Cardiac muscle cell (in vitro differentiated cells and primary cell): ENCODE data around the gene CHDH. TPM values are rescaled to one million over a fixed set of nuclear protein-coding genes. Genes with fewer than 3 reads are reported as not detected.

ENCODE experiments used
- DNase-seq, 2 donors: peaks; one replicate each; pipeline versions ENCODE4 v3.0.0 to v3.0.0-alpha.2; 2010 to 2017; ENCODE audit warnings: low read depth in 1 of 2, low spot score in 1 of 2
- H3K27ac ChIP-seq: fragments of 200-600 bp; sonication (generic); 2 replicates; pipeline ENCODE4 v1.5.1; 2016
- H3K27me3 ChIP-seq: fragments of 200-600 bp; sonication (generic); 2 replicates; pipeline ENCODE4 v1.6.0; 2016; ENCODE audit warnings: control low read depth
- H3K36me3 ChIP-seq: fragments of 200-600 bp; sonication (generic); 2 replicates; pipeline ENCODE4 v1.5.1; 2016; ENCODE audit warnings: control low read depth
- H3K4me1 ChIP-seq: fragments of 200-600 bp; sonication (generic); 2 replicates; pipeline ENCODE4 v1.8.1; 2017; ENCODE audit warnings: low read depth, mild to moderate bottlenecking, mixed run types
- H3K4me3 ChIP-seq: fragments of 200-600 bp; sonication (generic); 2 replicates; pipeline ENCODE4 v1.5.1; 2016; ENCODE audit warnings: mild to moderate bottlenecking
- H3K9me3 ChIP-seq: fragments of 200-600 bp; sonication (generic); 2 replicates; pipeline ENCODE4 v1.5.1; 2017; ENCODE audit warnings: low read depth, mild to moderate bottlenecking, control low read depth
- CTCF ChIP-seq: IDR thresholded peaks from 2 replicates; pipeline ENCODE4 v1.5.1; 2012; ENCODE audit warnings: low read depth, mild to moderate bottlenecking, low read length
- polyA plus RNA-seq: library from polyadenylated mRNA; unstranded; fragments of >200 nt; fragmentation: Nextera tagmentation; extraction: Ambion mirVana; gene quantifications from 2 replicates; pipeline ENCODE4 v1.2.1, GENCODE V29; 2016
- total RNA-seq: library from RNA; depleted of rRNA; stranded (reverse); fragments of >200 nt; gene quantifications from 2 replicates; pipeline ENCODE4 v1.2.3, GENCODE V29; 2016

The CHDH gene
- total and polyA plus RNA-seq, 2 experiments from 2014 or later, result 12.8 to 36.1 TPM

- no peaks in the 10 kb centered on the region for H3K9me3 ChIP-seq
- no peak for TF ChIP-seq CTCF
- no peaks in the 10 kb centered on the region for H3K36me3 ChIP-seq
- H3K4me3 ChIP-seq, result no peak overlapping the region
- H3K27me3 ChIP-seq, result no peaks in the 10 kb centered on the region
- no peaks in the 10 kb centered on the region for H3K4me1 ChIP-seq
- no peak for DNase-seq
- no peak overlapping the region for H3K27ac ChIP-seq
These were observed 16.6 kb downstream of the CHDH start for GRCh38 chr3:53829605-53830004.

DNA sequence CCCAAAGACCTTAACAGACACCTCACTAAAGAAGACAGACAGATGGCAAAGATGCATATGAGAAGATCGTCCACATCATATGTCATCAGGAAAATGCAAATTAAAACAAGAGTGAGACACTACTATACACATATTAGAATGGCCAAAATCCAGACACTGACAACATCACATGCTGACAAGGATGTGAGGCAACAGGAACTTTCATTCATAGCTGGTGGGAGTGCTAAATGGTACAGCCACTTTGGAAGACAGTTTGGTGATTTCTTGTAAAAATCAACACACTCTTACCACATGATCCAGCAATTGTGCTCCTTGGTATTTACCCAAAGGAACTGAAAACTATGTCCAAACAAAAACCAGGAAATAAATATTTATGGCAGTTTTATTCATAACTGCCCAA is 17.6 kb downstream of the CHDH start:
- Histone ChIP-seq H3K27ac (no peak overlapping the region), H3K27me3 (no peaks in the 10 kb centered on the region), H3K4me1 (no peaks in the 10 kb centered on the region), H3K4me3 (no peak overlapping the region), H3K9me3 (no peaks in the 10 kb centered on the region), H3K36me3 (no peaks in the 10 kb centered on the region)
- TF ChIP-seq CTCF, result no peak
- DNase-seq, result no peak

DNA sequence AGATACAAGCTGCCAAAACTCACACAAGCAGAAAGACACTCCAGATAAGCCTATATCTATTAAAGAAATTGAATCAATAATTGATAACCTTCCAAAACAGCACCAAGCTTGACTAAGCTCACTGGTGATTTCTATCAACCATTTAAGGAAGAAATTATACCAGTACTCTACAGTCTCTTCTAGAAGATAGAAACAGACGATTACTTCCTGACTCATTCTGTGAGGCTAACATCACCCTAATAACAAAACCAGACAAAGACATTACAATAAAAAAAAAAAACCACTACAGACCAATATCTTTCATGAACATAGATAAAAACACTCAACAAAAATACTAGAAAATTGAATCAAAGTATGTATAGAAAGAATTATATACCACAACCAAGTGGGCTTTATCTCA is 20.2 kb downstream of the CHDH start:
- no peak for DNase-seq
- no peaks in the 10 kb centered on the region for H3K9me3 ChIP-seq
- no peak overlapping the region for H3K4me3 ChIP-seq
- H3K4me1 ChIP-seq, result no peaks in the 10 kb centered on the region
- H3K27me3 ChIP-seq, result no peaks in the 10 kb centered on the region
- no peak overlapping the region for H3K27ac ChIP-seq
- H3K36me3 ChIP-seq, result no peaks in the 10 kb centered on the region
- TF ChIP-seq CTCF, result no peak

DNA sequence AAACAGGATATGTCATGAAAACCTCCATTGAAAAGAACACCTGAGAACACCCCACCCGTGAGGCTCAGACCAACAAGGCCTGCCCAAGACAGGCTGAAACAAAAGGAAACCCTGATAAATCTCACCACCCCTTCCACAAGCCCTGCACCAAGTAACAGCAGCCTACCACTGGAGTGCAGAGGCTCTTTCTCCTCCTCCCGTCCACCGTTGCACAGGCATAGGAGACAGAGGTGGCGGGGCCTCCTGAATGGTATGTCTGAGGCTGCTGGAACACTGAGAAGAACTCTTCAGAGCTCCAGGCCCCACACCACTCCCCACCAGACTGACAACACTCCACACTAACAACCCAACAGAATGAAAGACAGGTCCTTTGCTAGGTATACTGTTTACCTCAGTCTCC is 21.4 kb downstream of the CHDH start:
- Histone ChIP-seq H3K27ac (no peak overlapping the region), H3K36me3 (no peaks in the 10 kb centered on the region), H3K4me3 (no peak overlapping the region), H3K9me3 (no peaks in the 10 kb centered on the region), H3K4me1 (no peaks in the 10 kb centered on the region), H3K27me3 (no peaks in the 10 kb centered on the region)
- no peak for DNase-seq
- no peak for TF ChIP-seq CTCF

DNA sequence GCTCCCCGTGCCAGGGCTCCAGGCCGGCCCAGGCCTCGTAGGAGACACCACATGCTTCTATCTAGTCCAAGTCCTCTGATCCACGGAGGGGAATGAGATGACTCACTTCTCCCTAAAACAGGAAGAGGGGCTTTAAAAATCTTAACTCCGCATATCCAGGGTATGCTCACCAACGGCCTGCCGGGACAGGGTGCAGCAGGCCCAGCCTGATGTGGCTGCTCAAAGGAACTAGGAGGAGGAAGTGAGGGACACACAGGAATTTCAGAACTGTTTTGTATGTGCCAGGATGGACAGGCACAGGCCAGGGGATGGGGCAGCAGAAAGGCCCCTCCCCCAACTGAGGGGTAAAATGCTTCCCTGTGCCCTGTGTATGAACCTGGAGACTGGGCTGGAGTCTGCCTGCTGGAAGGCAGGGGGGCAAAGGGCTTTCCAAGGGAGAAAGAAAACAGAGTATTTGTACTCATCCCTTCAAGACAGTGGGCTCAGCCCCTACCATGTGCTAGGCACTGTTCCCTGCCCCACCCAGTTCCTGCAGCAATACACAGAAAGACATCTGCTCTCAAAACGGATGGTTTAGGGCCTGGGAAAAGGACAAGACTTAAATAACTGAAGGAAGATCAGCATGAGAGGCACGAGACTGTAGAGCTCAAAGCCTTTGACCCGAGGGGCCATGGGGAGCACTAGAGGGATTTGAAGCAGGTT is 22.1 kb downstream of the CHDH start:
- Histone ChIP-seq H3K27me3 (no peaks in the 10 kb centered on the region), H3K36me3 (no peaks in the 10 kb centered on the region), H3K4me3 (no peak overlapping the region), H3K27ac (no peak overlapping the region), H3K4me1 (no peaks in the 10 kb centered on the region), H3K9me3 (no peaks in the 10 kb centered on the region)
- no peak for TF ChIP-seq CTCF
- DNase-seq, result no peak
